Central memory CD8-positive, alpha-beta T cell (primary cell): ENCODE results near the gene CYTH1.
A peak's percentile ranks its signal among the peaks of the same experiment; 100 is the strongest.

Experiments used
- ATAC-seq: fragments of 150-1000 bp; cut with Tn5 transposase; replicated peaks from 2 replicates; pipeline ENCODE4 v1.10.0; 2022; ENCODE audit warnings: mild to moderate bottlenecking, moderate FRiP score, moderate number of reproducible peaks; ENCODE audit not compliant: poor library complexity, severe bottlenecking; ENCODE audit errors: extremely low read depth
- DNase-seq, 2 donors: peaks; one replicate each; pipeline ENCODE4 v3.0.0; 2021; ENCODE audit warnings: low spot score in 2 of 2
- H3K27ac Mint-ChIP-seq: one replicate; pipeline ENCODE4 v1.8.0; 2022; ENCODE audit warnings: low read depth, mild to moderate bottlenecking, moderate library complexity, mixed read lengths
- H3K27me3 Mint-ChIP-seq: one replicate; pipeline ENCODE4 v1.8.0; 2022; ENCODE audit warnings: mixed read lengths
- H3K36me3 Mint-ChIP-seq: one replicate; pipeline ENCODE4 v1.8.0; 2022; ENCODE audit warnings: mild to moderate bottlenecking, moderate library complexity, mixed read lengths; ENCODE audit not compliant: insufficient read depth
- H3K4me1 Mint-ChIP-seq: one replicate; pipeline ENCODE4 v1.8.0; 2022; ENCODE audit warnings: mixed read lengths
- H3K4me3 Mint-ChIP-seq: one replicate; pipeline ENCODE4 v1.8.0; 2022; ENCODE audit warnings: mild to moderate bottlenecking, moderate library complexity, mixed read lengths
- H3K9me3 Mint-ChIP-seq: one replicate; pipeline ENCODE4 v1.8.0; 2022; ENCODE audit warnings: mixed read lengths

CYTH1 gene

GRCh38 chr17:78707923-78708322 lies 74.2 kb downstream of the CYTH1 start:
- Mint-ChIP-seq H3K36me3 (peaks cover 60% of the 10 kb centered on the region), H3K27me3 (no peaks in the 10 kb centered on the region), H3K4me3 (no peak overlapping the region), H3K27ac (no peak overlapping the region), H3K4me1 (peaks cover 43% of the 10 kb centered on the region), H3K9me3 (no peaks in the 10 kb centered on the region)
- DNase-seq (no peak), ATAC-seq (no peak)

- DNase-seq (no peak), ATAC-seq (no peak)
- Mint-ChIP-seq H3K4me3 (no peak overlapping the region), H3K4me1 (peaks cover 40% of the 10 kb centered on the region), H3K27me3 (no peaks in the 10 kb centered on the region), H3K9me3 (no peaks in the 10 kb centered on the region), H3K27ac (no peak overlapping the region), H3K36me3 (peaks cover 64% of the 10 kb centered on the region)
These were observed 75.1 kb downstream of the CYTH1 start for GRCh38 chr17:78707016-78707415.

GRCh38 chr17:78706271-78706915 lies 75.7 kb downstream of the CYTH1 start:
- Mint-ChIP-seq H3K27me3 (no peaks in the 10 kb centered on the region), H3K36me3 (peaks cover 70% of the 10 kb centered on the region), H3K27ac (no peak overlapping the region), H3K4me1 (peaks cover 33% of the 10 kb centered on the region), H3K4me3 (no peak overlapping the region), H3K9me3 (no peaks in the 10 kb centered on the region)
- ATAC-seq = no peak
- no peak for DNase-seq

- Mint-ChIP-seq H3K4me1 (peaks cover 23% of the 10 kb centered on the region), H3K9me3 (no peaks in the 10 kb centered on the region), H3K4me3 (no peak overlapping the region), H3K27ac (no peak overlapping the region), H3K27me3 (no peaks in the 10 kb centered on the region), H3K36me3 (peaks cover 84% of the 10 kb centered on the region)
- DNase-seq = no peak
- ATAC-seq = no peak
These were observed 77.0 kb downstream of the CYTH1 start for GRCh38 chr17:78705071-78705470.

GRCh38 chr17:78704594-78704993 lies 77.5 kb downstream of the CYTH1 start:
- DNase-seq (no peak), ATAC-seq (no peak)
- peaks cover 84% of the 10 kb centered on the region for H3K36me3 Mint-ChIP-seq
- H3K4me1 Mint-ChIP-seq = peaks cover 19% of the 10 kb centered on the region
- H3K4me3 Mint-ChIP-seq = no peak overlapping the region
- no peaks in the 10 kb centered on the region for H3K27me3 Mint-ChIP-seq
- H3K27ac Mint-ChIP-seq = no peak overlapping the region
- H3K9me3 Mint-ChIP-seq = no peaks in the 10 kb centered on the region

- Mint-ChIP-seq H3K9me3 (no peaks in the 10 kb centered on the region), H3K36me3 (peaks cover 96% of the 10 kb centered on the region), H3K27ac (peak overlapping the region; percentile 74), H3K4me1 (peaks cover 23% of the 10 kb centered on the region), H3K27me3 (no peaks in the 10 kb centered on the region), H3K4me3 (no peak overlapping the region)
- DNase-seq (no peak), ATAC-seq (no peak)
These were observed 84.3 kb downstream of the CYTH1 start for GRCh38 chr17:78697554-78698343.

- DNase-seq = no peak
- peaks cover 97% of the 10 kb centered on the region for H3K36me3 Mint-ChIP-seq
- H3K9me3 Mint-ChIP-seq = no peaks in the 10 kb centered on the region
- H3K4me3 Mint-ChIP-seq = no peak overlapping the region
- H3K27ac Mint-ChIP-seq = peak overlapping the region; percentile 74
- H3K4me1 Mint-ChIP-seq = peaks cover 26% of the 10 kb centered on the region
- no peak for ATAC-seq
- H3K27me3 Mint-ChIP-seq = no peaks in the 10 kb centered on the region
These were observed 85.0 kb downstream of the CYTH1 start for GRCh38 chr17:78697122-78697521.

- no peak overlapping the region for H3K27ac Mint-ChIP-seq
- H3K9me3 Mint-ChIP-seq = no peaks in the 10 kb centered on the region
These were observed 85.8 kb downstream of the CYTH1 start for GRCh38 chr17:78696016-78696982.

GRCh38 chr17:78694805-78695531 lies 87.1 kb downstream of the CYTH1 start:
- no peak for ATAC-seq
- DNase-seq = no peak
- peaks cover 31% of the 10 kb centered on the region for H3K4me1 Mint-ChIP-seq
- no peak overlapping the region for H3K4me3 Mint-ChIP-seq
- no peaks in the 10 kb centered on the region for H3K9me3 Mint-ChIP-seq
- H3K27me3 Mint-ChIP-seq = no peaks in the 10 kb centered on the region
- H3K27ac Mint-ChIP-seq = no peak overlapping the region
- peaks cover 89% of the 10 kb centered on the region for H3K36me3 Mint-ChIP-seq

More at GRCh38 chr17:78696016-78696982, 85.8 kb downstream of the CYTH1 start:
- H3K4me3 Mint-ChIP-seq = no peak overlapping the region
- no peaks in the 10 kb centered on the region for H3K27me3 Mint-ChIP-seq
- peaks cover 97% of the 10 kb centered on the region for H3K36me3 Mint-ChIP-seq
- ATAC-seq (no peak), DNase-seq (no peak)
- H3K4me1 Mint-ChIP-seq = peaks cover 31% of the 10 kb centered on the region

- ATAC-seq (no peak), DNase-seq (no peak)
- H3K4me1 Mint-ChIP-seq = peaks cover 41% of the 10 kb centered on the region
- H3K27ac Mint-ChIP-seq = no peak overlapping the region
- no peaks in the 10 kb centered on the region for H3K9me3 Mint-ChIP-seq
- peaks cover 87% of the 10 kb centered on the region for H3K36me3 Mint-ChIP-seq
- H3K27me3 Mint-ChIP-seq = no peaks in the 10 kb centered on the region
- no peak overlapping the region for H3K4me3 Mint-ChIP-seq
These were observed 88.6 kb downstream of the CYTH1 start for GRCh38 chr17:78693346-78694083.

- peak overlapping the region; percentile 24 for H3K27ac Mint-ChIP-seq
- peaks cover 87% of the 10 kb centered on the region for H3K36me3 Mint-ChIP-seq
- H3K27me3 Mint-ChIP-seq = no peaks in the 10 kb centered on the region
- ATAC-seq = no peak
- H3K9me3 Mint-ChIP-seq = no peaks in the 10 kb centered on the region
- DNase-seq = no peak
- no peak overlapping the region for H3K4me3 Mint-ChIP-seq
- H3K4me1 Mint-ChIP-seq = peaks cover 38% of the 10 kb centered on the region
These were observed 89.5 kb downstream of the CYTH1 start for GRCh38 chr17:78692460-78693010.
